Epidermal melanocyte (primary cell): Measurements from ENCODE around the gene SVOP.
"Not testable (repeated sequence)": the region's sequence is repeated elsewhere in the genome, so short reads cannot be mapped to it uniquely, and the experiment has no call there.

ENCODE experiments used
- DNase-seq: peaks from one replicate; pipeline ENCODE4 v3.0.0; 2011; ENCODE audit warnings: low spot score; ENCODE audit not compliant: insufficient read length

SVOP gene

GRCh38 chr12:108895220-108895802 is 125.6 kb downstream of the SVOP start:
- DNase-seq = no peak

GRCh38 chr12:108890208-108890607 is 130.7 kb downstream of the SVOP start:
- DNase-seq = no peak

GRCh38 chr12:108888031-108888430 is 132.8 kb downstream of the SVOP start:
- no peak for DNase-seq

GRCh38 chr12:108886873-108887629 is 133.8 kb downstream of the SVOP start:
- no peak for DNase-seq

GRCh38 chr12:108884116-108885012 is 136.5 kb downstream of the SVOP start:
- DNase-seq = no peak

GRCh38 chr12:108881953-108882352 is 138.9 kb downstream of the SVOP start:
- DNase-seq = no peak

GRCh38 chr12:108879615-108880254 is 141.1 kb downstream of the SVOP start, which contains the start of gene DAO:
Gene DAO (plus strand): TSS chr12:108880092. CDS start chr12:108885007, 4,915 bp downstream.
- no peak for DNase-seq

- no peak for DNase-seq
Observed at GRCh38 chr12:108876550-108876949, 144.3 kb downstream of the SVOP start.

GRCh38 chr12:108875682-108876361 is 145.0 kb downstream of the SVOP start:
- DNase-seq = no peak

- no peak for DNase-seq
Observed at GRCh38 chr12:108875280-108875679, 145.6 kb downstream of the SVOP start.

- no peak for DNase-seq
Observed at GRCh38 chr12:108868781-108869180, 152.1 kb downstream of the SVOP start.

GRCh38 chr12:108866083-108866482 is 154.8 kb downstream of the SVOP start:
- not testable (repeated sequence) for DNase-seq

- DNase-seq = no peak
Observed at GRCh38 chr12:108865169-108865568, 155.7 kb downstream of the SVOP start.

- no peak for DNase-seq
Observed at GRCh38 chr12:108862588-108862959, 158.3 kb downstream of the SVOP start.

- DNase-seq = no peak
Observed at GRCh38 chr12:108861878-108862587, 158.8 kb downstream of the SVOP start.

- no peak for DNase-seq
Observed at GRCh38 chr12:108860443-108860842, 160.4 kb downstream of the SVOP start.

- DNase-seq = no peak
Observed at GRCh38 chr12:108859923-108860291, 161.0 kb downstream of the SVOP start.

- not testable (repeated sequence) for DNase-seq
Observed at GRCh38 chr12:108859141-108859922, 161.5 kb downstream of the SVOP start.

- no peak for DNase-seq
Observed at GRCh38 chr12:108858311-108859074, 162.4 kb downstream of the SVOP start.
